Body of pancreas (tissue), 4 donors: ENCODE data around the gene C19orf73.

Experiments used
- CTCF ChIP-seq, 7 experiments: fragments of 450-650 bp in 4 of 7; fragments of 200-600 bp in 3 of 7; sonication (generic) in 3 of 7; IDR thresholded peaks; one replicate each; pipeline ENCODE4 v1.5.1; 2016 to 2019; ENCODE audit warnings: antibody characterized with exemption in 7 of 7
- POLR2A ChIP-seq, 3 donors: fragments of 450-650 bp; IDR thresholded peaks; one replicate each; pipeline ENCODE4 v1.6.1; 2016; ENCODE audit warnings: antibody characterized with exemption in 3 of 3, mild to moderate bottlenecking in 2 of 3

GRCh38 chr19:49148784-49149651 lies 30.1 kb upstream of the C19orf73 start:
- TF ChIP-seq POLR2A (IDR thresholded peaks at IDR 0.05), result peak; percentile 12 to 34 (median 19)
- no peak for TF ChIP-seq CTCF (IDR thresholded peaks at IDR 0.05)
